Measurements from ENCODE around the gene PCF11.
A peak's percentile ranks its signal among the peaks of the same experiment; 100 is the strongest.
"Not testable (repeated sequence)": the region's sequence is repeated elsewhere in the genome, so short reads cannot be mapped to it uniquely, and the experiment has no call there.

Gene PCF11

GRCh38 chr11:83206221-83206620 is 49.3 kb downstream of the PCF11 start:
- no peak for TF ChIP-seq ZFX (IDR thresholded peaks at IDR 0.05; ENCODE audit: borderline replicate concordance)
- TF ChIP-seq CTCF (IDR thresholded peaks at IDR 0.05): no peak
- no peak overlapping the region for H3K27ac ChIP-seq

- H3K27ac ChIP-seq: not testable (repeated sequence)
Observed at GRCh38 chr11:83206771-83207382, 49.9 kb downstream of the PCF11 start.

- TF ChIP-seq ZFX (IDR thresholded peaks at IDR 0.05; ENCODE audit: borderline replicate concordance): no peak
- TF ChIP-seq CTCF (IDR thresholded peaks at IDR 0.05): peak; percentile 47
- H3K27ac ChIP-seq: no peak overlapping the region
Observed at GRCh38 chr11:83219095-83219494, 62.2 kb downstream of the PCF11 start.

GRCh38 chr11:83220260-83220659 is 63.3 kb downstream of the PCF11 start:
- H3K27ac ChIP-seq: no peak overlapping the region
- TF ChIP-seq CTCF (IDR thresholded peaks at IDR 0.05) (no peak), ZFX (IDR thresholded peaks at IDR 0.05; ENCODE audit: borderline replicate concordance) (no peak)

- no peak overlapping the region for H3K27ac ChIP-seq
- TF ChIP-seq ZFX (IDR thresholded peaks at IDR 0.05; ENCODE audit: borderline replicate concordance) (no peak), CTCF (IDR thresholded peaks at IDR 0.05) (no peak)
Observed at GRCh38 chr11:83221694-83222093, 64.8 kb downstream of the PCF11 start.

- H3K27ac ChIP-seq: no peak overlapping the region
- TF ChIP-seq ZFX (IDR thresholded peaks at IDR 0.05; ENCODE audit: borderline replicate concordance) (no peak), CTCF (IDR thresholded peaks at IDR 0.05) (no peak)
Observed at GRCh38 chr11:83222499-83222898, 65.6 kb downstream of the PCF11 start.

- TF ChIP-seq ZFX (IDR thresholded peaks at IDR 0.05; ENCODE audit: borderline replicate concordance): no peak
- no peak for TF ChIP-seq CTCF (IDR thresholded peaks at IDR 0.05)
- no peak overlapping the region for H3K27ac ChIP-seq
Observed at GRCh38 chr11:83223457-83223856, 66.5 kb downstream of the PCF11 start.

GRCh38 chr11:83235825-83236224 is 78.9 kb downstream of the PCF11 start:
- H3K27ac ChIP-seq: no peak overlapping the region
- no peak for TF ChIP-seq ZFX (IDR thresholded peaks at IDR 0.05; ENCODE audit: borderline replicate concordance)
- TF ChIP-seq CTCF (IDR thresholded peaks at IDR 0.05): no peak

Data from 22Rv1 (cell line).